Measurements from ENCODE around the gene FAM180B. TPM values are rescaled to one million over a fixed set of nuclear protein-coding genes. Genes with fewer than 3 reads are reported as not detected.

Gene FAM180B
- total RNA-seq, 4 donors from 2014 or later = 0.72 to 2.3 (median 1.7) TPM; not detected in 1

GRCh38 chr11:47578524-47579494 lies 7.7 kb upstream of the FAM180B start, which contains the start of the genes KBTBD4 and NDUFS3:
Gene KBTBD4, minus strand, starts transcription at chr11:47578970. Its CDS starts 19 bp downstream, at chr11:47578951.
Gene NDUFS3, plus strand, starts transcription at chr11:47579074. Its CDS starts 18 bp downstream, at chr11:47579092.
- Histone ChIP-seq H3K4me3 (peak within 1 kb of the TSS; percentile 89), H3K27me3 (no peaks in the 10 kb centered on the region), H3K4me1 (peaks cover 37% of the 10 kb centered on the region), H3K36me3 (peaks cover 53% of the 10 kb centered on the region), H3K9me3 (no peaks in the 10 kb centered on the region), H3K27ac (peak within 1 kb of the TSS; percentile 86)
- no peak for TF ChIP-seq EP300 (IDR thresholded peaks at IDR 0.05)
- TF ChIP-seq POLR2AphosphoS5 (IDR thresholded peaks at IDR 0.05) = peak; percentile 29 to 99 (median 95)
- TF ChIP-seq CTCF (IDR thresholded peaks at IDR 0.05) = no peak
- TF ChIP-seq POLR2A (IDR thresholded peaks at IDR 0.05) = peak in 1 of 2 donors; percentile 27
- DNase-seq (ENCODE audit: low spot score in 2 of 2) = peak; percentile 93 to 96
- 0% methylated on average over 53 of the region's 72 CpGs for WGBS

GRCh38 chr11:47583844-47584243 lies 2.6 kb upstream of the FAM180B start:
- H3K4me3 ChIP-seq = no peak overlapping the region
- DNase-seq (ENCODE audit: low spot score in 2 of 2) = no peak
- no peak overlapping the region for H3K27ac ChIP-seq
- 83% methylated on average over 5 of the region's 5 CpGs for WGBS
- no peaks in the 10 kb centered on the region for H3K27me3 ChIP-seq
- H3K36me3 ChIP-seq = peaks cover 48% of the 10 kb centered on the region
- H3K9me3 ChIP-seq = no peaks in the 10 kb centered on the region
- TF ChIP-seq POLR2A (IDR thresholded peaks at IDR 0.05) (no peak), POLR2AphosphoS5 (IDR thresholded peaks at IDR 0.05) (no peak), CTCF (IDR thresholded peaks at IDR 0.05) (no peak), EP300 (IDR thresholded peaks at IDR 0.05) (no peak)
- H3K4me1 ChIP-seq = peaks cover 39% of the 10 kb centered on the region

- peak in 1 of 2 donors; percentile 76 for DNase-seq (ENCODE audit: low spot score in 2 of 2)
- H3K36me3 ChIP-seq = peaks cover 30% of the 10 kb centered on the region
- peak overlapping the region; percentile 83 for H3K27ac ChIP-seq
- H3K27me3 ChIP-seq = peaks cover 7% of the 10 kb centered on the region
- H3K9me3 ChIP-seq = no peaks in the 10 kb centered on the region
- WGBS = 49% methylated on average over 6 of the region's 6 CpGs
- TF ChIP-seq EP300 (IDR thresholded peaks at IDR 0.05) = no peak
- no peak for TF ChIP-seq POLR2A (IDR thresholded peaks at IDR 0.05)
- TF ChIP-seq CTCF (IDR thresholded peaks at IDR 0.05) = no peak
- TF ChIP-seq POLR2AphosphoS5 (IDR thresholded peaks at IDR 0.05) = no peak
- peak overlapping the region; percentile 24 for H3K4me3 ChIP-seq
- peaks cover 25% of the 10 kb centered on the region for H3K4me1 ChIP-seq
Measured at GRCh38 chr11:47587039-47587716, 700 bp downstream of the FAM180B start.

GRCh38 chr11:47587723-47588326 lies 1.3 kb downstream of the FAM180B start:
- Histone ChIP-seq H3K9me3 (no peaks in the 10 kb centered on the region), H3K27me3 (peaks cover 7% of the 10 kb centered on the region), H3K4me1 (peaks cover 25% of the 10 kb centered on the region), H3K36me3 (peaks cover 24% of the 10 kb centered on the region), H3K27ac (peak overlapping the region; percentile 65), H3K4me3 (peak overlapping the region; percentile 24)
- TF ChIP-seq CTCF (IDR thresholded peaks at IDR 0.05) (no peak), POLR2AphosphoS5 (IDR thresholded peaks at IDR 0.05) (no peak), POLR2A (IDR thresholded peaks at IDR 0.05) (no peak), EP300 (IDR thresholded peaks at IDR 0.05) (no peak)
- WGBS = 53% methylated on average over 10 of the region's 14 CpGs
- peak in 1 of 2 donors; percentile 82 for DNase-seq (ENCODE audit: low spot score in 2 of 2)
